Stimulated activated CD4-positive, alpha-beta T cell treated with anti-CD3 and anti-CD28 coated beads, Interleukin-1b, Interleukin-23, amount 100 ng/mL, for 24 hours (primary cell): ENCODE data around the gene PPP1R3C.

Experiments used
- DNase-seq, 4 experiments: peaks; one replicate each; pipeline ENCODE4 v3.0.0-alpha.2; 2020; ENCODE audit warnings: low read depth in 4 of 4, low spot score in 1 of 4

The PPP1R3C gene

GRCh38 chr10:91629715-91630549, 2.9 kb downstream of the PPP1R3C start:
- no peak for DNase-seq

- DNase-seq: no peak
Measured at GRCh38 chr10:91628383-91628782, 4.5 kb downstream of the PPP1R3C start.

DNA sequence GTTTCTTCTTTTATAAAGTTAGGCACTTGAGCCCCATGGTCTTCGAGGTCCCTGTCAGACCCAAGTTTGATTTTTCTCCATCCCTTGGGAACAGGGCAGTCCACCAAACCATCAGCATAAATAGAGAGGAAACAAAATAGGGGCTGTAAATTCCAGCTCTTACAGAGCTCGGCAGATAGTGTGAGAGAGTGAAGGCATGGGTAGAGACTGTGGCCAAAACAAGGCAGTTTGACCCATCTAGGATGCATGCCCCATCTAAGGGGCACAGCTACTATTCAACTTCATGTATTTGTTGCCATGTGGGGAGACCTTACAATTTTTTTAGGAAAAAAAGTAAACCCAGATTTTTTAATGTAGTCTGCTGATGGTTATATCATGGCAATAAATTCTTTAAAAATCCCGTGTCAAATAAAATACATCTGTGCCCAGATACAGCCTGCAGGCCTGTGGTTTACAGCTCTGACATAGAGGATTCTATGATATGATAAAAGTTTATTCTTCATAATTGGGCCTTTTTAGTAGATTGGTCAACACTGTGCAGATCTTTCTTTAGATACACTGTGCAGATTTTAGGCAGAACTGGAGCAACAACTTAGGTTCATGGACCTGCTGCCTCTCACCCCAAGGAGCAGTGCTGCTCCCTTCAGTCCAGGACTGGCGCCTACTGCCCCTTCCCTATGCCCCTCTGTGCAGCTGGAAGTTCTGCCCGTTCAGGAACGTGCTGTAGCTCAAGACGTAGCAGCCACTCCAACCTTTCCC, 5.3 kb downstream of the PPP1R3C start:
- DNase-seq: no peak

DNA sequence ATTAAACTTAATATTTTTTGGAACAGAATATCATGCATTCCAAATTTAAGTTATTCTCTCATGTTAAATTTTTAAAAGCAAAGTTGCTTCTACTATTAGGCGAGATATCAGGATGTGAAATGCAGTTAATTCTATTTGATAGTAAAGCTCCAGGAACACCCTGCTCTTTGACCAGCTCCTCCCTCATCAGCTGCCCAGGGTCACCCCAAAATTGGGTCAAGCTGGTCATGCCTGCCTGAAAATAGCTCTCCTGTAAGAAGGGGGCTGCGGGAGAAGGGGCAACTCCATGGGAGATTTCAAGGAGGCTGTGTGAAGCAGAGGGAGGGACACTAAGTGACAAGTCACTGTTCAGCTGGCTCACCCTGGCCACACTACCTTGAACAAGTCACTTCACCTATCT, 5.9 kb downstream of the PPP1R3C start:
- no peak for DNase-seq

GRCh38 chr10:91624633-91625032, 8.2 kb downstream of the PPP1R3C start:
- no peak for DNase-seq

DNA sequence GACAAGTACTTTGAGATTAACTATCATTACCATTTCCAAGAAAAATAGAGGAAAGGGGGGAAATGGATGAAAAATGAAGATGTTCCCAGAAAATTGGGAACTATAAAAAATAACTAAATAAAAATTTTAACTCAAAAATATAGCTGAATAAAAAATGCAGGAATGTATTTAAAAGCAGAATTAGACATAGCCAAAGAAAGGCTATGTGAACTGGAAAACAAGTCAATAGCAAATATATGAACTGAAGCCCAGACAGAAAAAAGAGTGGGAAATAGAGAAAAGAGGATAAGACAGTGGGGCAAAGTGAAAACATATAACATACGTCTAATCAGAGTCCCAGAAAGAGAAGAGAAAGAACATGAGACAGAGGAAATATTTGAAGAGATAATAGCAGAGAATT, 10.3 kb downstream of the PPP1R3C start:
- DNase-seq: no peak

GRCh38 chr10:91621483-91622113, 11.3 kb downstream of the PPP1R3C start:
- DNase-seq: no peak

- DNase-seq: no peak
Measured at GRCh38 chr10:91617072-91617609, 15.7 kb downstream of the PPP1R3C start.

GRCh38 chr10:91616137-91616536, 16.7 kb downstream of the PPP1R3C start:
- DNase-seq: no peak

- no peak for DNase-seq
Measured at GRCh38 chr10:91614225-91614624, 18.6 kb downstream of the PPP1R3C start.

- DNase-seq: no peak
Measured at GRCh38 chr10:91613411-91614187, 19.3 kb downstream of the PPP1R3C start.

DNA sequence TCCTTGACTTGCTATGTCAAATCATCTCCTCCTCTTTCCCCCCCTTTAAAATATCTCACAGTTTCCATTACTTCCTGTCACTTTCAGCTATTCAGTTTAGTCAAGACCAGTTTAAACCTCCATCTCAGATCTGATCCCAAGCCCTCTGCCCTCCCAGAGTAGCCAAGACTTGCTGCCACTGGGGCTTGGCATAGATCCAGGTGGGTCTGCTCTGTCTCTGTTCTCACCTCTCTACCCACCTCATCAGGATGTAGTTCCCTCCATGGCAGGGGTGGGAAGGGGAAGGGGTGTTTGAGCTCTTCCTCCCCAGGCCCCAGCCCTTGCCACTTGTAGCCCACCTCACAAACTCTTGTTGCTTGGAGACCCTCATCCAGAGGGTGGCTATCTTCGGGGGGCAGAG, 22.0 kb downstream of the PPP1R3C start:
- DNase-seq: no peak

- no peak for DNase-seq
Measured at GRCh38 chr10:91610444-91610843, 22.4 kb downstream of the PPP1R3C start.

GRCh38 chr10:91607646-91608403, 25.0 kb downstream of the PPP1R3C start:
- no peak for DNase-seq

DNA sequence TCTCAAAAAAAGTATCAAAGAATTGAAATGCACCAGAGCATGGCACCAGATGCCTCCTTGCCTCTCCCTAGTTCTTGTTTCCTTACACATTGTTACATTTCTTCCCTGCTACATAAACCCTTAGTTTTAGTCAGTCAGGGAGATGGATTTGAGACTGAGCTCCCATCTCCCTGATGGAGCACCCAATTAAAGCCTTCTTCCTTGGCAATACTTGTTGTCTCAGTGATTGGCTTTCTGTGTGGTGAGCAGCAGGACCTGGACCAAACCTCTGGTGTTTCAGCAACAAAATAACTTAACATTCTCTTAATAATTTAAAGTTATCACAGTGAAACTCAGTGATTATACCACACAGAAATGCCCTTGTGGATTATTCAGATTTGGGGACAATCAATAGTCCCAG, 26.9 kb downstream of the PPP1R3C start:
- DNase-seq: no peak

DNA sequence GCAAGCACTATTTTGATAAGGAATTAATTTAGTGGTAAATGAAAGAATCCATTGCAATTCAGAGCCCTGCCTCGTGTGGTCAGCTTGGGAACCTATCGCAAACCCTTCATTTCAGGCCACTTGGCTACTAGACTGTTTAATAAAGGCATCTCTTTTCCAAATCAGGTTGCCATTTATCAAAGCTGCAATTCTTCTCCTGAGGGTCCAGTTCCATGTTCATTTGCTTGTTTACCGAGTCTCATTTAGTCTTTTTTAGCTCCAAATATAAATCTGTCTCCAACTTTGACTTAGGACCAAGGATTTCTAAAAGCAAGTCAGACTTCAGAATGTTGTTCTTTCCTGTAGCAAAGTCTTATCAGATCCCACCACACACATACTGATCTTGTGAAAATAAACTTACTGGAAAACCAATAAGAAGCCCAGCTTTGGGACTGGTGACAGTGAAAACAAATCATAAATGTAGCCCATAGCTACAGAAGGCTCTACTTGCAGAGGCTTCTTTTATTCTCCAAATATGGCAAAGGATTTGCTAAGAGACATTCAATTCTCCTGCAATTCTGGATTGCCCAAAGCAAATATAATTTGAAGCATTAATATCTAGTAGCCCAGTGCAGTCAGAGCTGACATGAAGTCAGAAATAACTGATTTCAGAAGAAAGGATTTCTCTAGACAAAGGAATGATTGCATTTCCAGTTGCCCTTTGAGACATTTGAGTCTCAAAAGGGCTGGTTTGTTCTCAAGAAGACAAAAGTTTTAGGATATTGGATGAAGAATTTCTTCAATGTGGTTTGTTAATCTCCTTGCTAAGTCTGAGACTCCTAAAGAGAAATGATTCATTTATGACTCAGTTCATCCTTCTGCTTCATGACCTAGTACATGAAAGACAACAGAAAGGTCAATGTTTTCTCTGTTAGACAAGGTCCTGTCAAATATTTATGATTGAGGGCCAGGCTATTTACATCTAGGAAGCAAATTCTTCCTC, 28.0 kb downstream of the PPP1R3C start:
- DNase-seq: no peak

- DNase-seq: no peak
Measured at GRCh38 chr10:91603931-91604331, 28.9 kb downstream of the PPP1R3C start.

- DNase-seq: no peak
Measured at GRCh38 chr10:91602868-91603568, 29.9 kb downstream of the PPP1R3C start.
